Vagina (tissue), 2 donors: ENCODE measurements around the gene CEP128.

ENCODE experiments used
- CTCF ChIP-seq, 3 experiments: fragments of 450-650 bp in 2 of 3; fragments of 200-600 bp in 1 of 3; sonication (generic) in 1 of 3; IDR thresholded peaks; one replicate each; pipeline ENCODE4 v1.5.1; 2017 to 2019; ENCODE audit warnings: antibody characterized with exemption in 3 of 3, mild to moderate bottlenecking in 2 of 3, moderate library complexity in 2 of 3
- POLR2AphosphoS5 ChIP-seq, 2 donors: sonication (generic); formaldehyde crosslinking; IDR thresholded peaks; one replicate each; pipeline ENCODE4 v1.9.0; 2017; ENCODE audit warnings: antibody characterized with exemption in 2 of 2, mild to moderate bottlenecking in 2 of 2, low read depth in 1 of 2; ENCODE audit not compliant: insufficient read depth in 1 of 2

GRCh38 chr14:80659783-80660182 is 281.8 kb downstream of the CEP128 start:
- no peak for TF ChIP-seq CTCF (IDR thresholded peaks at IDR 0.05)
- TF ChIP-seq POLR2AphosphoS5 (IDR thresholded peaks at IDR 0.05; ENCODE audit: insufficient read depth in 1 of 2, low read depth in 1 of 2), result no peak
